ENCODE measurements around the gene CAMTA1. TPM values are rescaled to one million over a fixed set of nuclear protein-coding genes. Genes with fewer than 3 reads are reported as not detected.

Gene CAMTA1
- total and polyA plus RNA-seq, 4 donors, result 18.0 to 93.5 (median 35.8) TPM

DNA sequence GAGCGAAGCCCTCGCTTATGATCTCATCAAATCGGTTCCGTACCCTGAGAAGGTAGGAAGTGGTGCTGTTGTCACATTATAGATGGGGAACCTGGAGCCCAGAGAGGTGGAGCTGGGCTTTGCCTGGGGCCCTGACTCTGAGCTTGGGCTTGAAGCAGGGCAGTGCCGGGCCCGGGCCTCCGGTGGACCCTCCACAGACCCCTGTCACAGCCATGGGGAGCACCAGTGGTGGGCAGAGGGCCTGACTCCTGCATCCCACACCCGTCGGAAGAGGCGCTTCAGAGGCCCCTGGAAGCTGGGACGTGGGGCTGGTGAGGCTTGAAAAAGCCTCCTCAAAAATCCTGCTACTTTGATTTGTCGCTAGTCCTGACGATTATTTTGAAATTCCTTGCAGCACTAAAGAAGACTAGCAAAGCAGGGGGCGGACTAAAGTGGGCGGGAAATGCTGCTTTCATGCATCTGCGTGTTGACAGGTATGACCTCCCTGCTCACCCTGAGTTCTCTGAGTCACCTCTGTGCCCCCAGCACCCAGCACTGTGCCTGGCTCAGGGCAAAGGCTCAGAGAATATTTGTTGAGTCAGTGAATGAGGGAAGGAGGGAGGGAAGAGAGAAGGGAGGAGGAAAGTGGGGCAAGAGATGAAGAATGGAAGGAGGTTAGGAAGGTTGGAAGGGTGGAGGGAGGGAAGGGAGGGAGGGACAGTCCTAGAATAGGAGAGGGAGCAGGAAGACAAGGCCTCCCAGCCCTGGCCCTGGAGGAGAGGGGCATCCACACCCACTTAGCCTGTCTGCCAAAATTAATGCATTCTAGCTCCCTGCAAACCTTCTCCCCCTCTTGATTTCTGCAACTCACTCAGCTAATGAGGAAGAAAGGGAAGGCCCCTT, 723.0 kb downstream of the CAMTA1 start:
- H3K27me3 ChIP-seq (ENCODE audit: control insufficient read depth in 4 of 4, insufficient read depth in 4 of 4, low read length in 3 of 4), result no peaks in the 10 kb centered on the region
- H3K4me1 ChIP-seq (ENCODE audit: control insufficient read depth in 4 of 4, insufficient read depth in 4 of 4, low read length in 3 of 4), result no peaks in the 10 kb centered on the region
- H3K36me3 ChIP-seq (ENCODE audit: control insufficient read depth in 4 of 4, insufficient read depth in 3 of 4, low read depth in 1 of 4, low read length in 3 of 4), result no peaks in the 10 kb centered on the region
- H3K9me3 ChIP-seq (ENCODE audit: control insufficient read depth in 4 of 4, low read length in 3 of 4), result no peaks in the 10 kb centered on the region
- 95% methylated on average over 16 of the region's 16 CpGs for WGBS
- no peak overlapping the region for H3K9ac ChIP-seq (ENCODE audit: low read depth in 1 of 2, low read length in 2 of 2)
- no peak overlapping the region for H3K4me3 ChIP-seq (ENCODE audit: low read depth in 1 of 3, low read length in 3 of 3)
- TF ChIP-seq SP1 (IDR thresholded peaks at IDR 0.05), result no peak
- TF ChIP-seq, protein P1, sequence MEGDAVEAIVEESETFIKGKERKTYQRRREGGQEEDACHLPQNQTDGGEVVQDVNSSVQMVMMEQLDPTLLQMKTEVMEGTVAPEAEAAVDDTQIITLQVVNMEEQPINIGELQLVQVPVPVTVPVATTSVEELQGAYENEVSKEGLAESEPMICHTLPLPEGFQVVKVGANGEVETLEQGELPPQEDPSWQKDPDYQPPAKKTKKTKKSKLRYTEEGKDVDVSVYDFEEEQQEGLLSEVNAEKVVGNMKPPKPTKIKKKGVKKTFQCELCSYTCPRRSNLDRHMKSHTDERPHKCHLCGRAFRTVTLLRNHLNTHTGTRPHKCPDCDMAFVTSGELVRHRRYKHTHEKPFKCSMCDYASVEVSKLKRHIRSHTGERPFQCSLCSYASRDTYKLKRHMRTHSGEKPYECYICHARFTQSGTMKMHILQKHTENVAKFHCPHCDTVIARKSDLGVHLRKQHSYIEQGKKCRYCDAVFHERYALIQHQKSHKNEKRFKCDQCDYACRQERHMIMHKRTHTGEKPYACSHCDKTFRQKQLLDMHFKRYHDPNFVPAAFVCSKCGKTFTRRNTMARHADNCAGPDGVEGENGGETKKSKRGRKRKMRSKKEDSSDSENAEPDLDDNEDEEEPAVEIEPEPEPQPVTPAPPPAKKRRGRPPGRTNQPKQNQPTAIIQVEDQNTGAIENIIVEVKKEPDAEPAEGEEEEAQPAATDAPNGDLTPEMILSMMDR (IDR thresholded peaks at IDR 0.05; ENCODE audit: low read depth, low read length, missing input control), result no peak
- TF ChIP-seq, protein P2, sequence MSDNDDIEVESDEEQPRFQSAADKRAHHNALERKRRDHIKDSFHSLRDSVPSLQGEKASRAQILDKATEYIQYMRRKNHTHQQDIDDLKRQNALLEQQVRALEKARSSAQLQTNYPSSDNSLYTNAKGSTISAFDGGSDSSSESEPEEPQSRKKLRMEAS (IDR thresholded peaks at IDR 0.05), result no peak
- TF ChIP-seq EGR1 (IDR thresholded peaks at IDR 0.05; ENCODE audit: low read depth in 2 of 2), result no peak
- no peak overlapping the region for H3K27ac ChIP-seq (ENCODE audit: low read depth in 1 of 2, low read length in 2 of 2)
- DNase-seq (ENCODE audit: low spot score), result no peak

DNA sequence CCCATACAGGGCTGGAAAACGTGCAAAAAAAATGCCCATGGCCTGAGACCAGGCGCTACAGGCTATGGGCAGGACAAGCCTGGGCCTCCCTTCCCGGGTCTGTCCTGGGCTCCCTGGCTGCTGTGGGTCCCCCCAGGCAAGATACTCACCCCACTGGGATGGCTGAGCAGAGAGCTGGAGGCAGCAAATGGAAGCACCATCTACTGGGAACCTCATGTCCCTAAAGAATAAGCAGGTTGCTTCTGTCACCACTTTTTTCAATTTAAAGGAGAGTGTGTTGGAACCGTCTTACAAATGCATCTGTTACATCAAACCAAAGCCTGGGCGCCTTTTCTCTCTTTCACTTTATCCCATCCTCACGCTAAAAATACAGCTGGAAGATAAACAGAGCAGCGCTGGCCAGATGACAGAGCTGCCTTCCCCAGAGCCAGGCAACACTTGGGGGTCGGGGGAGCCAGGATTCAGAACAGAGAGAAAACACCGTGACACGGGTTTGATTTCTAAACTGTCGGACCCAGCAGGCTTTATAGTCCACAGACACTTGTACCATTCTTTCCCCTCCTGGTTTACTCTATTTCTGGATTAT, 723.8 kb downstream of the CAMTA1 start:
- H3K9ac ChIP-seq (ENCODE audit: low read depth in 1 of 2, low read length in 2 of 2), result no peak overlapping the region
- no peak for DNase-seq (ENCODE audit: low spot score)
- no peak overlapping the region for H3K27ac ChIP-seq (ENCODE audit: low read depth in 1 of 2, low read length in 2 of 2)
- H3K4me1 ChIP-seq (ENCODE audit: control insufficient read depth in 4 of 4, insufficient read depth in 4 of 4, low read length in 3 of 4), result no peaks in the 10 kb centered on the region
- H3K27me3 ChIP-seq (ENCODE audit: control insufficient read depth in 4 of 4, insufficient read depth in 4 of 4, low read length in 3 of 4), result no peaks in the 10 kb centered on the region
- TF ChIP-seq GABPA (IDR thresholded peaks at IDR 0.05 in 1 of 2, conservative IDR thresholded peaks at IDR 0.05 in 1 of 2) (no peak), FOXA1 (IDR thresholded peaks at IDR 0.05) (no peak), RXRA (IDR thresholded peaks at IDR 0.05) (no peak), EGR1 (IDR thresholded peaks at IDR 0.05; ENCODE audit: low read depth in 2 of 2) (no peak)
- H3K9me3 ChIP-seq (ENCODE audit: control insufficient read depth in 4 of 4, low read length in 3 of 4), result no peaks in the 10 kb centered on the region
- no peak overlapping the region for H3K4me3 ChIP-seq (ENCODE audit: low read depth in 1 of 3, low read length in 3 of 3)
- 82% methylated on average over 11 of the region's 11 CpGs for WGBS
- H3K36me3 ChIP-seq (ENCODE audit: control insufficient read depth in 4 of 4, insufficient read depth in 3 of 4, low read depth in 1 of 4, low read length in 3 of 4), result no peaks in the 10 kb centered on the region

DNA sequence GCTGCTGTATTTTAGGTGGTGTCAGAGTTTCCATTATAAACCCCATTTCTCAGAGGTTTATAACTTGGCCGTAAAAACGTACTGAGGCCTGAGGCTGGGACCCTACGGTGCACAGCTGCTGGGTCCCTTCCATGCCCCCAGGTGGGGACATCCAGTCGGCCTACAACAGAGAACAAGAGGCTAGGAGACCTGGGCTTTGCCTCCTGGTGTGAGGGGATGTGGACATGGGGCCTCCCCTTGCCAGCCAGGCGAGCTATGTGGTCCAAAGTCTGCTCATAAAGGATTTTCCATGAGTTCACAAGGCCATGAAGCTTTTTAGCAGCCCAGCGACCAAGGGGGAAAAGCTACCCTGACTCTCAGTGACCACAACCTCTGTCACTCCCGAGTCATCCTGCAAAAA, 724.3 kb downstream of the CAMTA1 start:
- Histone ChIP-seq H3K4me1 (ENCODE audit: control insufficient read depth in 4 of 4, insufficient read depth in 4 of 4, low read length in 3 of 4) (no peaks in the 10 kb centered on the region), H3K27ac (ENCODE audit: low read depth in 1 of 2, low read length in 2 of 2) (no peak overlapping the region)

More for the DNA sequence above, 724.3 kb downstream of the CAMTA1 start:
- DNase-seq (ENCODE audit: low spot score), result no peak
- no peaks in the 10 kb centered on the region for H3K36me3 ChIP-seq (ENCODE audit: control insufficient read depth in 4 of 4, insufficient read depth in 3 of 4, low read depth in 1 of 4, low read length in 3 of 4)
- H3K9me3 ChIP-seq (ENCODE audit: control insufficient read depth in 4 of 4, low read length in 3 of 4), result no peaks in the 10 kb centered on the region
- TF ChIP-seq NR2F2 (IDR thresholded peaks at IDR 0.05) (no peak), SP1 (IDR thresholded peaks at IDR 0.05) (no peak), FOXA1 (IDR thresholded peaks at IDR 0.05) (no peak), RAD21 (IDR thresholded peaks at IDR 0.05) (no peak), YY1 (IDR thresholded peaks at IDR 0.05) (no peak), TAF1 (conservative IDR thresholded peaks at IDR 0.05) (no peak), HNF4G (IDR thresholded peaks at IDR 0.05) (no peak), JUND (IDR thresholded peaks at IDR 0.05) (no peak), HNF4A (conservative IDR thresholded peaks at IDR 0.05) (no peak), RXRA (IDR thresholded peaks at IDR 0.05) (no peak)
- TF ChIP-seq, protein P3, sequence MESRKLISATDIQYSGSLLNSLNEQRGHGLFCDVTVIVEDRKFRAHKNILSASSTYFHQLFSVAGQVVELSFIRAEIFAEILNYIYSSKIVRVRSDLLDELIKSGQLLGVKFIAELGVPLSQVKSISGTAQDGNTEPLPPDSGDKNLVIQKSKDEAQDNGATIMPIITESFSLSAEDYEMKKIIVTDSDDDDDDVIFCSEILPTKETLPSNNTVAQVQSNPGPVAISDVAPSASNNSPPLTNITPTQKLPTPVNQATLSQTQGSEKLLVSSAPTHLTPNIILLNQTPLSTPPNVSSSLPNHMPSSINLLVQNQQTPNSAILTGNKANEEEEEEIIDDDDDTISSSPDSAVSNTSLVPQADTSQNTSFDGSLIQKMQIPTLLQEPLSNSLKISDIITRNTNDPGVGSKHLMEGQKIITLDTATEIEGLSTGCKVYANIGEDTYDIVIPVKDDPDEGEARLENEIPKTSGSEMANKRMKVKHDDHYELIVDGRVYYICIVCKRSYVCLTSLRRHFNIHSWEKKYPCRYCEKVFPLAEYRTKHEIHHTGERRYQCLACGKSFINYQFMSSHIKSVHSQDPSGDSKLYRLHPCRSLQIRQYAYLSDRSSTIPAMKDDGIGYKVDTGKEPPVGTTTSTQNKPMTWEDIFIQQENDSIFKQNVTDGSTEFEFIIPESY (IDR thresholded peaks at IDR 0.05), result no peak
- TF ChIP-seq, protein P4, sequence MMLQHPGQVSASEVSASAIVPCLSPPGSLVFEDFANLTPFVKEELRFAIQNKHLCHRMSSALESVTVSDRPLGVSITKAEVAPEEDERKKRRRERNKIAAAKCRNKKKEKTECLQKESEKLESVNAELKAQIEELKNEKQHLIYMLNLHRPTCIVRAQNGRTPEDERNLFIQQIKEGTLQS (IDR thresholded peaks at IDR 0.05), result no peak
- TF ChIP-seq, protein P2 (IDR thresholded peaks at IDR 0.05), result no peak
- TF ChIP-seq, protein P5, sequence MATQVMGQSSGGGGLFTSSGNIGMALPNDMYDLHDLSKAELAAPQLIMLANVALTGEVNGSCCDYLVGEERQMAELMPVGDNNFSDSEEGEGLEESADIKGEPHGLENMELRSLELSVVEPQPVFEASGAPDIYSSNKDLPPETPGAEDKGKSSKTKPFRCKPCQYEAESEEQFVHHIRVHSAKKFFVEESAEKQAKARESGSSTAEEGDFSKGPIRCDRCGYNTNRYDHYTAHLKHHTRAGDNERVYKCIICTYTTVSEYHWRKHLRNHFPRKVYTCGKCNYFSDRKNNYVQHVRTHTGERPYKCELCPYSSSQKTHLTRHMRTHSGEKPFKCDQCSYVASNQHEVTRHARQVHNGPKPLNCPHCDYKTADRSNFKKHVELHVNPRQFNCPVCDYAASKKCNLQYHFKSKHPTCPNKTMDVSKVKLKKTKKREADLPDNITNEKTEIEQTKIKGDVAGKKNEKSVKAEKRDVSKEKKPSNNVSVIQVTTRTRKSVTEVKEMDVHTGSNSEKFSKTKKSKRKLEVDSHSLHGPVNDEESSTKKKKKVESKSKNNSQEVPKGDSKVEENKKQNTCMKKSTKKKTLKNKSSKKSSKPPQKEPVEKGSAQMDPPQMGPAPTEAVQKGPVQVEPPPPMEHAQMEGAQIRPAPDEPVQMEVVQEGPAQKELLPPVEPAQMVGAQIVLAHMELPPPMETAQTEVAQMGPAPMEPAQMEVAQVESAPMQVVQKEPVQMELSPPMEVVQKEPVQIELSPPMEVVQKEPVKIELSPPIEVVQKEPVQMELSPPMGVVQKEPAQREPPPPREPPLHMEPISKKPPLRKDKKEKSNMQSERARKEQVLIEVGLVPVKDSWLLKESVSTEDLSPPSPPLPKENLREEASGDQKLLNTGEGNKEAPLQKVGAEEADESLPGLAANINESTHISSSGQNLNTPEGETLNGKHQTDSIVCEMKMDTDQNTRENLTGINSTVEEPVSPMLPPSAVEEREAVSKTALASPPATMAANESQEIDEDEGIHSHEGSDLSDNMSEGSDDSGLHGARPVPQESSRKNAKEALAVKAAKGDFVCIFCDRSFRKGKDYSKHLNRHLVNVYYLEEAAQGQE (IDR thresholded peaks at IDR 0.05), result no peak
- WGBS, result 62% methylated on average over 7 of the region's 7 CpGs
- no peak overlapping the region for H3K4me3 ChIP-seq (ENCODE audit: low read depth in 1 of 3, low read length in 3 of 3)
- H3K27me3 ChIP-seq (ENCODE audit: control insufficient read depth in 4 of 4, insufficient read depth in 4 of 4, low read length in 3 of 4), result no peaks in the 10 kb centered on the region
- no peak overlapping the region for H3K9ac ChIP-seq (ENCODE audit: low read depth in 1 of 2, low read length in 2 of 2)

All from liver (tissue), 9 donors.